IPS-NIHi7 (cell line): ENCODE results near the gene CAVIN1.
"Not testable (repeated sequence)": the region's sequence is repeated elsewhere in the genome, so short reads cannot be mapped to it uniquely, and the experiment has no call there.

Experiments used
- DNase-seq: peaks from one replicate; pipeline ENCODE4 v3.0.0; 2012; ENCODE audit warnings: mixed read lengths; ENCODE audit errors: extremely low spot score

CAVIN1 gene

DNA sequence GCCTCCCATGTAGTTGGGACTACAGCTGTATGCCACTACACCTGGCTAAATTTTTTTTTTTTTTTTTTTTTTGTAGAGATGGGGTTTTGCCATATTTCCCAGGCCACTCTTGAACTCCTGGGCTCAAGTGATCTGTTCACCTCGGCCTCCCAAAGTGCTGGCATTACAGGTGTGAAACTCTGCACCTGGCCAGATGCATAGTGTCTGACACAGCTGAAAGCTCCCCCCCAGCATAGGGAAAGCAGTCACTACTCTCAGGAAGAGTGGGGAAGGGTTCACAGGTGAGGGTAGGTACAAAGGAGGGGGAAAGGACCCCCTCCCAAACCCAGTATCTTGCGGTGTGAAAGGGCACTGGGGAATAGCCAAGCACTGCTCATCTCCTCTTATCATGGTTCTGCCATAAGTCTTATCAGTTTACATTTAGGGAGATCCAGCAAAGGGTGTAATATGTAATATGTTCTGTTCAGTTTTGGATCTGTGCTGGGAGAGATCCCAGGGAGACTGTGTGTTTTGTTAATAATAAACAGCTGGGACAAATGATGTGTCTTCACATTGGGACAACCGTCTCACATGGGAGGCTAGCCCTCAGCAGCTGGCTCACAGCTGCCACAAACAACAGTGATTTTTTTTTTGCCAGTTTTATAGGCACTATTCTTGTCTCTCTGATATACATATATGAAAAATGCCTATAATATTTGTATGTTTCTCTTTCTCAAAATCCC lies 6.8 kb upstream of the CAVIN1 start:
- no peak for DNase-seq

DNA sequence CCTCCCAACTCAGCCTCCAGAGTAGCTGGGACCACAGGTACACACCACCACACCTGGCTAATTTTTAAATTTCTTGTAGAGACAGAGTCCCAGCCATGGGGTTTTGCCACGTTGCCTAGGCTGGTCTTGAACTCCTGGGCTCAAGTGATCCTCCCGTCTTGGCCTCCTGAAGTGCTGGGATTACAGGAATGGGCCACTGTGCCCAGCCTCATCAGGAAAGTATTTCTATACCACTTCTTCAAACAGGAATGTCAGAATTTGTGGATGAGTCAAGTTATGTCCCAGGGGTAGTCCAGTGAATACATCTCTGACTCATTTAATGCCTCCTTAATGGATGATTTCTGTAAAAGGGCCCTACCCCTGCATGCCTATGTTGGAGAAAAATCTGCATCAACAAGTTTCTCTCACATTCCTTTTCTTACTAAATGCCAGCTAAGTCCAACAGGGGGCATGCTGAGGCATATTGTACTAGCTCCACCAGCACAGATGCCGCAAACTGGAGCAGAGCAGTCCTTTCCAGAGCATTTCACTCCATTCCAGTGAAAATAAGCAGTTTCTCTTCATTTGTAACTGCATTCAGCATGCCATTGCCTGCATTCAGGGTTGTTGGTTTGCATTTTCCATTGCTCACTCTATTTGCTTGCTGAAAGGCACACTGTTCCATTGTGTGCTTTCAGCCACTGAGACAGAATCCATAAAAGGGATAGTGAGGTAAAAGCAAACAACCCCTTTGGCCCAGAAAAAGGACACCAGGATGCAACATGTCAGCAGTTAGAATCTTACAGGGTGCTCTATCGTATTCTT lies 5.3 kb upstream of the CAVIN1 start:
- DNase-seq: peak; percentile 57

GRCh38 chr17:42424991-42425610 lies 2.0 kb upstream of the CAVIN1 start:
- DNase-seq: no peak

DNA sequence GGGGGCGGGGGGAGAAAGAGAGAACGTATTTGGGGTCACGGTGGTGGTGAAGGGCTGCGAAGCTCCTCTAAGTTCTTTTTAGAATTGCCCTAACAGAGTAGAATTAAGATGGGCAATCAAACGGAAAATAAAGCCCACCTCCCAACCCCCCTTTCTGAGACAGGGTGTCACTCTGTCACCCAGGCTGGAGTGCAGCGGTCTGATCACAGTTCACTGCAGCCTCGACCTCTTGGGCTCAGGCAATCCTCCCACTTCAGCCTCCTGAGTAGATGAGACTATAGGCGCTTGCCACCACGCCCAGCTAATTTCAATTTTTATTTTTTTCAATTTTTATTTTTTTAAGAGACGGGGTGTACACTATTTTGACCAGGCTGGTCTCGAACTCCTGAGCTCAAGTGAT lies 710 bp upstream of the CAVIN1 start:
- no peak for DNase-seq

DNA sequence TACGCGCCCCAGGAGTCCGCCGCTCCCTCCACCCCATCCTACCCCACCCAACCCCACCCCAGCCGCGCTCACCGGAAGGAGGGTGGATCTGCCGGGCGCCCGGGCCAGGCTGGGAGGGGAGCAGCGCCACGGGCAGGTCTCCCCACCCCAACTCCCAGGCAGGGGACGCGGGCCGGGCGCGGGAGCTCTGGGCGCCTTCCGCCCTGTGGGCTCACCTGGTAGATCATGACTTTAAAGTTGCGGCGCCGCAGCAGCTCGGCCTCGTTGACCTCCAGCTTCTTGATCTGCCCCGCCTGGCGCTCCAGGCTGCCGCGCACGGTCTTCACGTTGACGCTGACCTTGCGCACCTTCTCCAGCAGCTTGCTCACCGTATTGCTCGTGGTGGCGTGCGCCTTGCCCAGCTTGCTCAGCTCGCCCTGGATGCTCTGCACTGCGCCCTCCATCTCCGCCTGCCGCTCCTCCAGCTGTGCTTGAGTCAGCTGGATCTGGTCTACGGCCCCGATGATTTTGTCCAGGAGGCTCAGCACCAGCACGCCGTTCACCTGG lies 571 bp downstream of the CAVIN1 start:
- no peak for DNase-seq

- DNase-seq: no peak
These were observed 1.3 kb downstream of the CAVIN1 start for GRCh38 chr17:42421507-42422338.

- no peak for DNase-seq
These were observed 1.9 kb downstream of the CAVIN1 start for GRCh38 chr17:42421136-42421506.

- not testable (repeated sequence) for DNase-seq
These were observed 5.1 kb downstream of the CAVIN1 start for GRCh38 chr17:42417981-42418380.

DNA sequence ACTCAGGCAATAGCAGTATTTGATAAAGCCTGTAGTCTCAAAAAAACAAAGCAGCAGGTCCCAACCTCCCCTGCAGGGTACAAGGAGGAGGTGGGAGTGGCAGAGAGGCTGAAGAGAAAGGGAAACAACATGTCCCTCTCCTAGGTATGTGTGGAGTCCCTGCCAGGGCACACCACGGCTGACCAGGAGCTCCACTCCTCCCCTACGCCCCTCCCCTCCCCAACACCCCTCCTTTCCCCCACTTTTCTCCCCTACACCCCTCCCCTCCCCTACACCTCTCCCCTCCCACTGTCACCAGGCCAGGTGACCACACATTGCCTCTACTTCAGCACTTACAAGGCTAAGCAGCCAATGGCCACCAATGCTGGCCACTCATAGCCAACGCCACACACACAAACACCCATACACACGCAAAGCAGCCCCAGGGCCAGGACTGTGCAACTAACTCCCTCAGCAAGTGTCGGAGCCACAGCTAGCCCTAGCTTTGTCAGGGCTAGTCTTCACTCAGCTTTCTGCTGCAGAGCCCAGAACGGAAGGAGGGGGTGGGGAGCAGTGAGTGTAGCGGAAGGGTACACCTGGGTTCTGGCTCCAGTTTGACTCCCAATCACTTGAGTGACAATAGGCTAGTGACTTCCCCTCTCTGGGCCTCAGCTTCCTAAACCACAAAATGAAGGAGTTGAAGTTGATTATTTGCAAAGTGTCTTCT lies 8.2 kb downstream of the CAVIN1 start:
- no peak for DNase-seq

DNA sequence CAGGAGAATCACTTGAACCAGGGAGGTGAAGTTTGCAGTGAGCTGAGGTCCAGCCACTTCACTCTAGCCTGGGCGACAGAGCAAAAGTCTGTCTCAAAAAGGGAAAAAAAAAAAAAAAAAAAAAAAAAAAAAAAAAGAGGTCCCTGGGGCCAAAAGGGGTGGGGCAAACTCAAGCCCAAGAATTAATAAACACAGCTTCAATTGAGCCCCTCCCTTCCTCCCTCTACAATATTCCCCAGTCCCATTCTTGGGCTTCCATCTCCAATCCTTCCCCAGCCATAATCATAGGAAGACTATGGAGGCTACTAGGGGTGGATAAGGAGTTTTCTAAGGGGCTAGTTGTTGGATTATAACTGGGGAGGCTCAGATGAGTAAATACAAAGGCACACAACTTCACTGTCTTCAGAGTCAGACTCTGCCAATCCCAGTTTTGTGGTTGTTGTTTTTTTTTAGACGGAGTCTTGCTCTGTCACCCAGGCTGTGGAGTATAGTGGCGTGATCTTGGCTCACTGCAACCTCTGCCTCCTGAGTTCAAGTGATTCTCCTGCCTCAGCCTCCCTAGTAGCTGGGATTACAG lies 9.5 kb downstream of the CAVIN1 start:
- DNase-seq: no peak

GRCh38 chr17:42411905-42412679 lies 11.0 kb downstream of the CAVIN1 start:
- DNase-seq: no peak

GRCh38 chr17:42411361-42411760 lies 11.7 kb downstream of the CAVIN1 start:
- no peak for DNase-seq

- no peak for DNase-seq
These were observed 12.8 kb downstream of the CAVIN1 start for GRCh38 chr17:42410319-42410685.

DNA sequence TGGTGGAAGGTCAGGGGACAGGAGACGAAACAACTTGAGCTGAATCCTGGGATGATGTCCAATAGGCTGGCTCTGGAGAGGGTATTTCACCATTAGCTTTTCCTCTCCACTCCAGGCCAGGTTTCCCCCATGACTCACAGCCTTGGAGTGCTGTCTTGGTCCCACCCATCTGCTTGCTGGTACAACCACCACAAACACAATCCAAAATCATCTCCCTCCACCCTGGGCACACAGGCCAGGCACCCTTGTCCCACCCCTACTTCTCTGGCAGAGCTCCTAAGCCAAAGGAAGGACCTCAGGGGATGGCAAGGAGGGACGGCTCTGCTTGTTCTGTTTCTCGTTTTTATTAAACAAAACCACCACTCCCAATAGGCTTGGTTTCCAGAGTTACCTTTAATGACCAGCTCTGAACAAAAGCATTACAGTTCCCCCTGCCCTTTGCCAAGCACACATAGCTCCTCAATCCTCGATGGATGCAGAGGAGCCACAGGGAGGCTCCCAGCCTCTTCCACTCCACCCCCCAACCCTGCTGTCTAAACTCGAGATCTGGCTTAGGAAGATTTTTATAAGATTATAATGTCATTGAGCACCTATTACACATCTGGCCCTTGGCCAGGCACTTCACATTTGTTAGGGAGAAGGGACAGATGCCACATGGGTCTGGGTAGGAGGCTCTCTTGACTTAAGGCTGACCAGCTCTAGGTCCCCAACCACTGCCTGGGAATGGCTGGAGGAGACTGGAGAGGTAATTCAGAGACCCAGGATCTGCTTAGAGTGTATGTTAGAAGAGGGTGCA lies 13.3 kb downstream of the CAVIN1 start:
- DNase-seq: no peak

DNA sequence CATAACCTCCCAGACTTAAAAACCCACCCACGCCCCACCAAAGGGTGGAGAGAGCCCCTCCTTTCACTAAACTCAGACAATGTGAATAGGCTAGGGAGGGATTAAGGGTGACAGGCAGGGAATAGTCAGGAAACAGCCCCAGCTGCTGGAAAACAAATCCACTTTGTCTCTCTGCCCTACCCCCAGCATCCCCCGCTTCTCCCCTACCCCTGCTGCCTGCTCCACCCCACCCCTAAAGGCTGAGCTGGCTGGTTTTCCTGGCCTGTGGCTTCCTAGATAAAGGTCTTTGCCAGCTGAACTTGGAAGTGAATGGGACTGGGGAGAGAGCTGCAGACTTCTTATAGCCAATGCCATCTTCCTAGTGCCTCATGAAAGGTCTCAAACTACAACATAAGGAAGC lies 15.0 kb downstream of the CAVIN1 start:
- no peak for DNase-seq

- no peak for DNase-seq
These were observed 15.7 kb downstream of the CAVIN1 start for GRCh38 chr17:42407289-42407836.

DNA sequence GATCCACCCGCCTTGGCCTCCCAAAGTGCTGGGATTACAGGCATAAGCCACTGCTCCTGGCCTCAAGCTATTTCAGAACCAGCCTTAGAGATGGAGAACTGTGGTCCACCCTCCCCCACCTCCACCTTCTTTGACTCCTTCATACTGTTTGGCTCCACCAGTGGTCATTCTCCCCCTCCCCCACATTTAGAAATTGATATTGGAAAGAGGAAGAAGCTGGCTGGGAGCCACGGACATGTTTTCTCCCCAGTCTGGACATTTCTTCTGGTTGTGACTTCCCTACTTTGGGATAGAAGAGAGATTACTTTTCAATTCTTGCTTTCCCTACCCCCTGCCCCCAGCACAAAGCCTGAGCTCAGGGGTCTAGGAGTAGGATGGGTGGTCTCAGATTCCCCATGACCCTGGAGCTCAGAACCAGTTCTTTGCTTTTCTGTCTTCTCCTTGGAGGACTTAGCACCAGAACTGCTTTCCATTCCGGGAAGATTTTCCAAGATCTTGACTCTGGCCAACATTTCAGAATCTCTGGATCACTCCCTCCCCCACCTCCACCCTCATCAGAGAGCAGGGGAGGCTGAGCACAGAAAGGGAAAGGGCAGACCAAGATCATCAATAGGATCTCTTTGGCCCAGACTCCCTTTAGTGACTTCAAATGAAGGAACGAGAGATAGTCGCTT lies 16.3 kb downstream of the CAVIN1 start:
- DNase-seq: no peak

DNA sequence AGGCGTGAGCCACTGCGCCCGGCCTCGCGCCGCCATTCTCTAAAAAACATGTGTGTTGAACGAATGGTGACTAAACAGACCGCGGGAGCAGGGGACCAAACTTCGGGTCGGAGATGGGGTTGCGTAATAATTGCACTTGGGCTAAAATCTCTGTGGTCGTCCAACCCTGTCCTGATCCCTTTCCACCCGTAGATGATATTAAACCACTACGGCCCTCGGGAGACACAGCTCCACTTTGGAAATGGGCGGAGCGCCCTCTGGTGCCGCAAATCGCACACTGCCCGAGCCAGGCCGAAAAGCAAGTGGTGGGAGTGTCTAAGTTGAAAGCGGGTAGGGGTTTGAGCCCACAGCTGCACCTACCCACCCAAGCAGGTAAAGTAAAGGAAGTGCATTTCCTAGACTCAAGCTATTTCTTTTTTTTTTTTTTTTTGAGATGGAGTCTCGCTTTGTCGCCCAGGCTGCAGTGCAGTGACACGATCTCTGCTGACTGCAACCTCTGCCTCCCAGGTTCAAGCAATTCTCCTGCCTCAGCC lies 17.0 kb downstream of the CAVIN1 start:
- peak; percentile 73 for DNase-seq
